Measurements from ENCODE around the gene CLEC16A.

GRCh38 chr16:10961231-10961630, 16.9 kb downstream of the CLEC16A start:
- TF ChIP-seq CTCF (IDR thresholded peaks at IDR 0.05) (no peak), POLR2A (IDR thresholded peaks at IDR 0.05) (no peak)
